GM10248 (cell line): ENCODE measurements around the gene TMEM39B.
"Not testable (repeated sequence)": the region's sequence is repeated elsewhere in the genome, so short reads cannot be mapped to it uniquely, and the experiment has no call there.

ENCODE experiments used
- CTCF ChIA-PET: fragments of 300-600 bp; sonication (Branson Sonifier 250); formaldehyde crosslinking; extraction: SDS; loops from one replicate; lab custom pipeline; 2021; ENCODE audit warnings: antibody characterized with exemption; lab: Yijun Ruan, JAX
- POLR2A ChIA-PET: fragments of 350-650 bp; sonication (Branson Sonifier 250); formaldehyde crosslinking; extraction: SDS; loops from one replicate; lab custom pipeline; 2020; ENCODE audit warnings: antibody characterized with exemption; lab: Yijun Ruan, JAX
- DNase-seq: peaks from one replicate; pipeline ENCODE4 v3.0.0; 2012; ENCODE audit errors: extremely low spot score
- TF ChIP-seq, protein P1 (sequence below): IDR thresholded peaks from 2 replicates; pipeline ENCODE4 v1.5.1; 2012; ENCODE audit warnings: mild to moderate bottlenecking, low read depth; ENCODE audit errors: extremely low read depth, missing control alignments, control extremely low read depth

TMEM39B gene

DNA sequence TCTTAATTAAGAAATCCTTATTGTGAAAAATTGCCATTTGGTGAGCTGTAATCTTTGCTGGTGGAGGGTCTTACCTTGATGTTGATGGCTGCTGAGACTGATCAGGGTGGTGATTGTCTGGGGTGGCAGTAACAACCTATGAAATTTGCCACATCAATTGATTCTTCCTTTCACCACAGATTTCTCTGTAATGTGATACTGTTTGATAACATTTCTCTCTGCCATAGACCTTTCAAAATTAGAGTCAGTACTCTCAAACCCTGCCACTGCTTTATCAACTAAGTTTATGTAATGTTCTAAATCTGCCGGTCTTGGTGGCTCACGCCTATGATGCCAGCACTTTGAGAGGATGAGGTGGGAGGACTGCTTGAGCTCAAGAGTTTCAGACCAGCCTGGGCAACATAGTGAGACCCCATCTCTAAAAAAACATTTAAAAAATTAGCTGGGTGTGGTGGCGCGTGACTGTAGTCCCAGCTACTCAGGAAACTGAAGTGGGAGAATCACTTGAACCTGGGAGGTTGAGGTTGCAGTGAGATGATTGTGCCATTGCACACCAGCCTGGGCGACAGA, 40.2 kb downstream of the TMEM39B start:
- DNase-seq = no peak
- ChIA-PET CTCF (interaction anchor here (1.5 to 2.4 kb wide), 2 partner anchors 10 to 39 kb away, joined by 3 to 6 read pairs; no protein-coding TSS in a partner anchor), POLR2A (interaction anchor here (0.6 kb wide), 1 partner anchor 505 kb away, joined by 3 read pairs; no protein-coding TSS in a partner anchor)
- TF ChIP-seq, protein P1, sequence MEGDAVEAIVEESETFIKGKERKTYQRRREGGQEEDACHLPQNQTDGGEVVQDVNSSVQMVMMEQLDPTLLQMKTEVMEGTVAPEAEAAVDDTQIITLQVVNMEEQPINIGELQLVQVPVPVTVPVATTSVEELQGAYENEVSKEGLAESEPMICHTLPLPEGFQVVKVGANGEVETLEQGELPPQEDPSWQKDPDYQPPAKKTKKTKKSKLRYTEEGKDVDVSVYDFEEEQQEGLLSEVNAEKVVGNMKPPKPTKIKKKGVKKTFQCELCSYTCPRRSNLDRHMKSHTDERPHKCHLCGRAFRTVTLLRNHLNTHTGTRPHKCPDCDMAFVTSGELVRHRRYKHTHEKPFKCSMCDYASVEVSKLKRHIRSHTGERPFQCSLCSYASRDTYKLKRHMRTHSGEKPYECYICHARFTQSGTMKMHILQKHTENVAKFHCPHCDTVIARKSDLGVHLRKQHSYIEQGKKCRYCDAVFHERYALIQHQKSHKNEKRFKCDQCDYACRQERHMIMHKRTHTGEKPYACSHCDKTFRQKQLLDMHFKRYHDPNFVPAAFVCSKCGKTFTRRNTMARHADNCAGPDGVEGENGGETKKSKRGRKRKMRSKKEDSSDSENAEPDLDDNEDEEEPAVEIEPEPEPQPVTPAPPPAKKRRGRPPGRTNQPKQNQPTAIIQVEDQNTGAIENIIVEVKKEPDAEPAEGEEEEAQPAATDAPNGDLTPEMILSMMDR = no peak

DNA sequence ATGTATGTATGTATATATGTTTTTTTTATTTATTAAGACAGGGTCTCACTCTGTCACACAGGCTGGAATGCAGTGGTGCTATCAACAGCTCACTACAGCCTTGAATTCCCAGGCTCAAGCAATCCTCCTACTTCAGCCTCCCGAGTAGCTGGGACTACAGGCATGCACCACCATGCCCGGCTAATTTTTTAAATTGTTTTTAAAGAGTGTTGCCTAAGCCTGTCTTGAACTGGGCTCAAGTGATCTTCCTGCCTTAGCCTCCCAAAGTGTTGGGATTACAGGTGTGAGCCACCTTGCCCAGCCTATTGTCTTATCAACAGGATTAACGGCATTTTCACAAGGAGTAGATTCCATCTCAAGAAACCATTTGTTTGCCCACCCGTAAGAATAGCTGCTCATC, 40.7 kb downstream of the TMEM39B start:
- POLR2A ChIA-PET = interaction anchor here (0.6 kb wide), 1 partner anchor 504 kb away, joined by 3 read pairs; no protein-coding TSS in a partner anchor
- DNase-seq = not testable (repeated sequence)
- CTCF ChIA-PET = interaction anchor here (1.0 to 2.4 kb wide), 4 partner anchors 10 to 39 kb away, joined by 3 to 8 read pairs (median 4); no protein-coding TSS in a partner anchor

DNA sequence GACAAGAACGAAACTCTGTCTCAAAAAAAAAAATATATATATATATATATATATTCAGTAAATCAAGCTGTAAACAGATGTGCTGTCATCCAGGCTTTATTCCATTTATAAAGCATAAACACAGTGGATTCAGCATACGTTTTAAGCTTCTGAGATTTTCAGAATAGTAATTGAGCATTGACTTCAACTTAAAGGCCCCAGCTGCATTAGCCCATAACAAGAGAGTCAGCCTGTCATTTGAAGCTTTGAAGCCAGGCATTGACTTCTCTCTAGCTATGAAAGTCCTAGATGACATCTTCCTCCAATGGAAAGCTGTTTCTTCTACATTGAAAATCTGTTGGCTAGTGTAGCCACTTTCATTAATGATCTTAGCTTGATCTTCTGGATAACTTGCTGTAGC, 41.7 kb downstream of the TMEM39B start:
- CTCF ChIA-PET = interaction anchor here (1.0 to 2.5 kb wide), 4 partner anchors 9 to 35 kb away, joined by 3 to 8 read pairs (median 6); no protein-coding TSS in a partner anchor
- POLR2A ChIA-PET = no interaction called here
- TF ChIP-seq, protein P1 = no peak
- DNase-seq = no peak

DNA sequence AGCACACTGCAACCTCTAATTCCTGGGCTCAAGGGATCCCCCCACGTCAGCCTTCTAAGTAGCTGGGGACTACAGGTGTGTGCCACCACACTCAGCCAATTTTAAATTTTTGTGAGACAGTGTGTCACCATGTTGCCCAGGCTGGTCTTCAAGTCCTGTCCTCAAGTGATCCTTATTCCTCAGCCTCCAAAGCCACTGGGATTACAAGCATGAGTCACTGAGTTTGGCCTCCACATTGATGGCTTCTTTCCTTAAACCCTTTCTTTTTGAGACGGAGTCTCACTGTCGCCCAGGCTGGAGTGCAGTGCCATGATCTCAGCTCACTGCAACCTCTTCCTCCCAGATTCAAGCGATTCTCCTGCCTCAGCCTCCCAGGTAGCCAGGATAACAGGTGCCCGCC, 42.8 kb downstream of the TMEM39B start:
- CTCF ChIA-PET = interaction anchor here (2.5 kb wide), 1 partner anchor 15 kb away, joined by 6 read pairs; no protein-coding TSS in a partner anchor

DNA sequence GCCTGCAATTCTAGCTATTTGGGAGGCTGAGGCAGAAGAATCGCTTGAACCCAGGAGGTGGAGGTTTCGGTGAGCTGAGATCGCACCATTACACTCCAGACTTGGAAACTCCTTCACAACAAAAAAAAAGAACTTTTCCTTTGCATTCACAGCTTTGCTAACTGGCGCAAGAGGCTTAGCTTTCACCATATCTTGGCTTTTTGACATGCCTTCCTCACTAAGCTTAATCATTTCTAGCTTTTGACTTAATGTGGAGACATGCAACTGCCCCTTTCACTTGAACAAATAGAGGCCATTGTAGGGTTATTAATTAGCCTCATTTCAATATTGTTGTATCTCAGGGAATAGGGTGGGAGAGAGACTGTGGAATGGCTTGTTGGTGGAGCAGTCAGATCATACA, 43.8 kb downstream of the TMEM39B start:
- no peak for DNase-seq
- ChIA-PET CTCF (interaction anchor here (1.0 to 3.0 kb wide), 3 partner anchors 8 to 16 kb away, joined by 3 to 15 read pairs (median 6); partner anchors contain the start of gene KPNA6), POLR2A (interaction anchor here (0.8 kb wide), 1 partner anchor 8 kb away, joined by 3 read pairs; the partner anchor contains the start of gene KPNA6)
- TF ChIP-seq, protein P1 = no peak

More for the DNA sequence above, 42.8 kb downstream of the TMEM39B start:
- POLR2A ChIA-PET = no interaction called here
- TF ChIP-seq, protein P1 = no peak
- no peak for DNase-seq

DNA sequence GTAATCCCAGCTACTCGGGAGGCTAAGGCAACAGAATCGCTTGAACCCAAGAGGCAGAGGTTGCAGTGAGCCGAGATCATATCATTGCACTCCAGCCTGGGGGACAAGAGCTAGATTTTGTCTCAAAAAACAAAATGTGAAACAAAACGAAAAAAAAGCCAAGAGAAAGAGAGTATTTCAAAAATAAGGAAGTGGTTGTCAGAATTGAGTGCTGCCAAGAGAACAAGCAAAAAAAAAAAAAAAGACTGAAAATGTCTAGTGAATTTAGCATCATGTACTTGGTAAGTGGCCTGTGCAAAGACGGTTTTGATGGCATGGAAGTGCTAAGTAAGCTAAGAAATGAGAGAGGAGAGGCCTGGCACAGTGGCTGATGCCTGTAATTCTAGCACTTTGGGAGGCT, 49.4 kb downstream of the TMEM39B start:
- DNase-seq = peak; percentile 38
- ChIA-PET CTCF (interaction anchor here (1.1 to 4.8 kb wide), 2 partner anchors 12 to 129 kb away, joined by 3 to 45 read pairs; partner anchors contain the start of genes KPNA6 and LCK), POLR2A (interaction anchor here (0.5 to 0.7 kb wide), 4 partner anchors 14 to 1826 kb away, joined by 3 to 6 read pairs (median 4); no protein-coding TSS in a partner anchor)
- TF ChIP-seq, protein P1 = no peak

DNA sequence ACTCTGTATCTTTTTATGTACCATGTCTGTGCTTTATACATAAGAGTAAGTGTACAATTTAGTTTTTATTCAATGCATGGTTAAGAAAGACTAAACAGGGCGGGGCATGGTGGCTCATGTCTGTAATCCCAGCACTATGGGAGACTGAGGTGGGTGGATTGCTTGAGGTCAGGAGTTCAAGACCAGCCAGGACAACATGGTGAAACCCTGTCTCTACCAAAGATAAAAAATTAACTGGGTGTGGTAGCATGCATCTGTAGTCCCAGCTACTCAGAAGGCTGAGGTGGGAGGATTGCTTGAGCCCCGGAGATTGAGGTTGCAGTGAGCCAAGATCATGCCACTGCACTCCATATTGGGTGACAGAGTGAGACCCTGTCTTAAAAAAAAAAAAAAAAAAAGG, 50.6 kb downstream of the TMEM39B start:
- POLR2A ChIA-PET, DNase-seq: not testable (repeated sequence)
- CTCF ChIA-PET = interaction anchor here (1.1 to 4.8 kb wide), 2 partner anchors 10 to 14 kb away, joined by 6 to 45 read pairs; partner anchors contain the start of gene KPNA6
